B cell (primary cell): ENCODE data around the gene SOX18. TPM values are rescaled to one million over a fixed set of nuclear protein-coding genes. Genes with fewer than 3 reads are reported as not detected.

ENCODE experiments used
- ATAC-seq: fragments of 200-7000 bp; cut with Tn5 transposase; one replicate; pipeline ENCODE4 v1.10.0; 2021; ENCODE audit warnings: low read depth, mild to moderate bottlenecking, moderate number of reproducible peaks, moderate library complexity
- CTCF ChIA-PET: fragments of 350-600 bp; sonication (Branson Sonifier 250); formaldehyde crosslinking; loops from one replicate; lab custom pipeline; 2021; ENCODE audit warnings: antibody characterized with exemption, inconsistent platforms; lab: Charles Lee
- POLR2A ChIA-PET: fragments of 350-600 bp; sonication (Branson Sonifier 250); formaldehyde crosslinking; loops from one replicate; lab custom pipeline; 2021; ENCODE audit warnings: antibody characterized with exemption; lab: Charles Lee
- DNase-seq: peaks from one replicate; pipeline ENCODE4 v3.0.0; 2013
- H2AFZ ChIP-seq: 2 replicates; pipeline ENCODE4 v1.6.1; 2012; ENCODE audit warnings: mild to moderate bottlenecking, low read depth, low read length; ENCODE audit not compliant: insufficient read depth, poor library complexity, severe bottlenecking
- H3K27ac ChIP-seq, 2 donors: 1 replicate in 1 of 2; 2 replicates in 1 of 2; pipeline ENCODE4 v1.5.1; 2012 to 2013; ENCODE audit warnings: low read length in 2 of 2, mild to moderate bottlenecking in 2 of 2, moderate library complexity in 1 of 2
- H3K27me3 ChIP-seq, 4 experiments: fragments of 200-600 bp in 1 of 4; sonication (generic) in 1 of 4; replicated peaks in 1 of 4; 1 replicate in 2 of 4; 2 replicates in 2 of 4; pipeline versions ENCODE4 v1.6.1 to v1.7.0; 2013 to 2016; ENCODE audit warnings: low read length in 3 of 4, mild to moderate bottlenecking in 2 of 4, mixed read lengths in 1 of 4, moderate library complexity in 1 of 4; ENCODE audit not compliant: insufficient read depth in 4 of 4, control insufficient read depth in 3 of 4; ENCODE audit errors: control extremely low read depth in 1 of 4
- H3K36me3 ChIP-seq, 2 experiments: replicated peaks in 1 of 2; 1 replicate in 1 of 2; 2 replicates in 1 of 2; pipeline versions ENCODE4 v1.6.1 to v1.7.1; 2013; ENCODE audit warnings: low read length in 1 of 2; ENCODE audit not compliant: insufficient read depth in 2 of 2, control insufficient read depth in 1 of 2; ENCODE audit errors: control extremely low read depth in 1 of 2, extremely low read depth in 1 of 2
- H3K4me1 ChIP-seq, 2 donors: fragments of 200-600 bp in 1 of 2; sonication (generic) in 1 of 2; 1 replicate in 1 of 2; 2 replicates in 1 of 2; pipeline versions ENCODE4 v1.5.1 to v1.6.1; 2013 to 2017; ENCODE audit warnings: low read length in 2 of 2; ENCODE audit not compliant: control insufficient read depth in 2 of 2, insufficient read depth in 2 of 2
- H3K4me2 ChIP-seq: replicated peaks from 2 replicates; pipeline ENCODE3; 2012; ENCODE audit warnings: mild to moderate bottlenecking, low read depth, low read length; ENCODE audit not compliant: poor library complexity, severe bottlenecking
- H3K4me3 ChIP-seq, 5 experiments: fragments of 200-600 bp in 1 of 5; sonication (generic) in 1 of 5; 1 replicate in 3 of 5; 2 replicates in 2 of 5; pipeline versions ENCODE4 v1.5.1 to v1.7.0; 2011 to 2016; ENCODE audit warnings: low read length in 4 of 5, mild to moderate bottlenecking in 4 of 5, low read depth in 2 of 5, control low read depth in 1 of 5, moderate library complexity in 1 of 5; ENCODE audit not compliant: insufficient read depth in 1 of 5; ENCODE audit errors: control extremely low read depth in 1 of 5, extremely low read depth in 1 of 5
- H3K79me2 ChIP-seq: fragments of 200-600 bp; sonication (generic); one replicate; pipeline ENCODE4 v1.6.0; 2016; ENCODE audit warnings: low read length; ENCODE audit not compliant: control insufficient read depth, insufficient read depth
- H3K9ac ChIP-seq: fragments of 200-600 bp; sonication (generic); 2 replicates; pipeline ENCODE4 v1.6.1; 2017; ENCODE audit warnings: mild to moderate bottlenecking, low read length, moderate library complexity
- H3K9me3 ChIP-seq, 3 donors: one replicate each; pipeline versions ENCODE4 v1.6.1 to v1.7.1; 2013; ENCODE audit warnings: low read length in 2 of 3; ENCODE audit not compliant: control insufficient read depth in 2 of 3, insufficient read depth in 1 of 3; ENCODE audit errors: control extremely low read depth in 1 of 3
- H4K20me1 ChIP-seq: 2 replicates; pipeline ENCODE4 v1.6.0; 2012; ENCODE audit warnings: mild to moderate bottlenecking, low read length; ENCODE audit not compliant: insufficient read depth, control insufficient read depth, poor library complexity, severe bottlenecking
- H3K27ac Mint-ChIP-seq: one replicate; pipeline ENCODE4 v1.8.0; 2021; ENCODE audit warnings: mixed read lengths
- H3K27me3 Mint-ChIP-seq: one replicate; pipeline ENCODE4 v1.8.0; 2021; ENCODE audit warnings: mixed read lengths
- H3K4me1 Mint-ChIP-seq: one replicate; pipeline ENCODE4 v1.8.0; 2021; ENCODE audit warnings: mixed read lengths
- H3K4me3 Mint-ChIP-seq: one replicate; pipeline ENCODE4 v1.8.0; 2021; ENCODE audit warnings: mixed read lengths
- H3K9me3 Mint-ChIP-seq: one replicate; pipeline ENCODE4 v1.8.0; 2022; ENCODE audit warnings: mixed read lengths; ENCODE audit not compliant: insufficient read depth
- CTCF ChIP-seq: fragments of 200-600 bp; IDR thresholded peaks from one replicate; pipeline ENCODE4 v1.8.0; 2022; ENCODE audit warnings: antibody characterized with exemption, mild to moderate bottlenecking
- EZH2 ChIP-seq: IDR thresholded peaks from 2 replicates; pipeline ENCODE4 v1.6.1; 2012; ENCODE audit warnings: borderline replicate concordance, low read depth, mild to moderate bottlenecking, moderate library complexity, low read length; ENCODE audit not compliant: insufficient read depth, poor library complexity, severe bottlenecking
- WGBS: methylation state at CpG from one replicate; pipeline ENCODE4 v1.1.5; 2013; ENCODE audit warnings: missing lambda C conversion rate; ENCODE audit not compliant: insufficient coverage; 5-methylcytosine and 5-hydroxymethylcytosine counted together
- intact Hi-C: fragments of 100-400 bp; cut with micrococcal nuclease; formaldehyde crosslinking; loops from one replicate; pipeline ENCODE4 v1.10.0; 2022
- polyA plus RNA-seq: library from polyadenylated mRNA; depleted of rRNA; stranded (reverse); fragments of >200 nt; gene quantifications from 2 replicates; pipeline ENCODE4 v1.2.3, GENCODE V29; 2012
- total RNA-seq, 2 donors: library from RNA; stranded (reverse); fragments of 120-200 nt in 1 of 2; gene quantifications; 1 replicate in 1 of 2; 2 replicates in 1 of 2; pipeline versions ENCODE4 v1.2.3 to v1.2.4, GENCODE V29; 2013 to 2022

The SOX18 gene
- total and polyA plus RNA-seq, 2 donors (not counting 1 experiment from before 2014, with no cell fraction given), result not detected

- H3K4me3 ChIP-seq, result no peak overlapping the region
- no peaks in the 10 kb centered on the region for H4K20me1 ChIP-seq
- Mint-ChIP-seq H3K9me3 (no peaks in the 10 kb centered on the region), H3K27ac (peak overlapping the region; percentile 26), H3K4me3 (no peak overlapping the region), H3K4me1 (peaks cover 15% of the 10 kb centered on the region), H3K27me3 (peaks cover 23% of the 10 kb centered on the region)
- H3K4me2 ChIP-seq, result no peak overlapping the region
- peaks cover 9 to 18% of the 10 kb centered on the region in 2 donors for H3K4me1 ChIP-seq
- ATAC-seq, result no peak
- no peaks in the 10 kb centered on the region for H3K36me3 ChIP-seq
- no peak overlapping the region for H2AFZ ChIP-seq
- H3K27me3 ChIP-seq, result peaks cover 0 to 52% (median 18%) of the 10 kb centered on the region in 4 experiments
- WGBS, result 48% methylated on average over 22 of the region's 22 CpGs
- TF ChIP-seq CTCF (no peak), EZH2 (no peak)
- H3K27ac ChIP-seq, result no peak overlapping the region
- no peak overlapping the region for H3K9ac ChIP-seq
- no peak for DNase-seq
- ChIA-PET POLR2A (no interaction called here), CTCF (no interaction called here)
- H3K9me3 ChIP-seq, result peaks cover 0 to 8% (median 0%) of the 10 kb centered on the region in 3 donors
- intact Hi-C loops, result no loop called here
- H3K79me2 ChIP-seq, result no peaks in the 10 kb centered on the region
Measured at GRCh38 chr20:64055893-64056638, 6.6 kb upstream of the SOX18 start.

- ChIA-PET POLR2A (no interaction called here), CTCF (interaction anchor here (1.3 to 2.3 kb wide), 3 partner anchors 17 to 28 kb away, joined by 4 to 10 read pairs (median 6); partner anchors contain the start of genes OPRL1 and RGS19)
- Mint-ChIP-seq H3K4me3 (no peak overlapping the region), H3K4me1 (peaks cover 15% of the 10 kb centered on the region), H3K27ac (no peak overlapping the region), H3K9me3 (no peaks in the 10 kb centered on the region), H3K27me3 (peaks cover 26% of the 10 kb centered on the region)
- Histone ChIP-seq H3K9ac (no peak overlapping the region), H3K4me2 (no peak overlapping the region), H2AFZ (no peak overlapping the region), H3K79me2 (no peaks in the 10 kb centered on the region), H4K20me1 (no peaks in the 10 kb centered on the region), H3K9me3 (peaks cover 0 to 14% (median 0%) of the 10 kb centered on the region in 3 donors), H3K4me3 (no peak overlapping the region), H3K36me3 (no peaks in the 10 kb centered on the region), H3K27me3 (peaks cover 0 to 59% (median 21%) of the 10 kb centered on the region in 4 experiments), H3K4me1 (peaks cover 11 to 18% of the 10 kb centered on the region in 2 donors), H3K27ac (no peak overlapping the region)
- no peak for DNase-seq
- 83% methylated on average over 9 of the region's 9 CpGs for WGBS
- intact Hi-C loops, result no loop called here
- no peak for ATAC-seq
- TF ChIP-seq EZH2 (no peak), CTCF (no peak)
Measured at GRCh38 chr20:64055396-64055892, 6.0 kb upstream of the SOX18 start.
